SK-N-SH (cell line): Measurements from ENCODE around the gene CALML6. TPM values are rescaled to one million over a fixed set of nuclear protein-coding genes. Genes with fewer than 3 reads are reported as not detected.

ENCODE experiments used
- CTCF ChIA-PET: fragments of 300-600, 350-600 bp; formaldehyde crosslinking; extraction: SDS; loops from one replicate; lab custom pipeline; 2021; lab: Yijun Ruan, JAX
- POLR2A ChIA-PET: fragments of 350-600 bp; sonication (Branson Sonifier 250); formaldehyde crosslinking; extraction: SDS; loops from one replicate; lab custom pipeline; 2020; ENCODE audit warnings: antibody characterized with exemption, inconsistent platforms; lab: Yijun Ruan, JAX
- DNase-seq: peaks from one replicate; pipeline ENCODE4 v3.0.0; 2012
- H2AFZ ChIP-seq: fragments of 200-600 bp; sonication (generic); 2 replicates; pipeline ENCODE4 v1.8.1; 2016; ENCODE audit warnings: antibody characterized with exemption, mild to moderate bottlenecking, low read depth
- H3F3A ChIP-seq: fragments of 200-600 bp; sonication (generic); replicated peaks from 2 replicates; pipeline ENCODE3; 2016; ENCODE audit warnings: antibody characterized with exemption, mild to moderate bottlenecking; ENCODE audit not compliant: insufficient read depth
- H3K27ac ChIP-seq, 2 experiments: fragments of 200-500 bp in 1 of 2; fragments of 200-600 bp in 1 of 2; sonication (Bioruptor generic) in 1 of 2; sonication (generic), shearing (Covaris generic) in 1 of 2; 2 replicates each; pipeline versions ENCODE4 v1.5.1 to v1.6.1; 2014 to 2016; ENCODE audit warnings: low read depth in 2 of 2, inconsistent platforms in 1 of 2, low read length in 1 of 2, mild to moderate bottlenecking in 1 of 2, mixed read lengths in 1 of 2
- H3K27me3 ChIP-seq: fragments of 200-600 bp; sonication (generic), shearing (Covaris generic); 2 replicates; pipeline ENCODE4 v1.6.1; 2016; ENCODE audit warnings: mixed run types; ENCODE audit not compliant: insufficient read depth
- H3K36me3 ChIP-seq, 2 experiments: fragments of 200-500 bp in 1 of 2; fragments of 200-600 bp in 1 of 2; sonication (Bioruptor generic) in 1 of 2; sonication (generic) in 1 of 2; replicated peaks in 1 of 2; 2 replicates each; pipeline versions ENCODE3 to v1.5.1; 2014 to 2016; ENCODE audit warnings: low read length in 1 of 2, mild to moderate bottlenecking in 1 of 2; ENCODE audit not compliant: insufficient read depth in 2 of 2, control insufficient read depth in 1 of 2
- H3K4me1 ChIP-seq, 2 experiments: fragments of 200-500 bp in 1 of 2; fragments of 200-600 bp in 1 of 2; sonication (Bioruptor generic) in 1 of 2; sonication (generic), shearing (Covaris generic) in 1 of 2; 2 replicates each; pipeline versions ENCODE4 v1.5.1 to v1.6.1; 2014 to 2016; ENCODE audit warnings: low read depth in 1 of 2, low read length in 1 of 2, mixed run types in 1 of 2; ENCODE audit not compliant: insufficient read depth in 2 of 2, control insufficient read depth in 1 of 2
- H3K4me2 ChIP-seq: fragments of 200-600 bp; sonication (generic), shearing (Covaris generic); 2 replicates; pipeline ENCODE4 v1.6.1; 2017; ENCODE audit warnings: mixed run types
- H3K4me3 ChIP-seq, 2 experiments: fragments of 200-500 bp in 1 of 2; fragments of 200-600 bp in 1 of 2; sonication (Bioruptor generic) in 1 of 2; sonication (generic), shearing (Covaris generic) in 1 of 2; 2 replicates each; pipeline versions ENCODE4 v1.5.1 to v1.8.1; 2014 to 2016; ENCODE audit warnings: low read depth in 2 of 2, inconsistent platforms in 1 of 2, low read length in 1 of 2, mild to moderate bottlenecking in 1 of 2, mixed read lengths in 1 of 2, moderate library complexity in 1 of 2
- H3K79me2 ChIP-seq: fragments of 200-600 bp; sonication (generic); 2 replicates; pipeline ENCODE4 v1.8.1; 2017; ENCODE audit warnings: mild to moderate bottlenecking; ENCODE audit not compliant: insufficient read depth
- H3K9ac ChIP-seq: fragments of 200-600 bp; sonication (generic); 2 replicates; pipeline ENCODE4 v1.6.1; 2017; ENCODE audit warnings: mixed run types
- H3K9me2 ChIP-seq: fragments of 200-600 bp; sonication (generic); 2 replicates; pipeline ENCODE4 v1.6.1; 2017; ENCODE audit warnings: mixed run types
- H3K9me3 ChIP-seq: fragments of 200-600 bp; sonication (generic); 2 replicates; pipeline ENCODE4 v1.6.1; 2017; ENCODE audit warnings: mixed run types, mild to moderate bottlenecking, moderate library complexity
- H4K20me1 ChIP-seq: fragments of 200-600 bp; sonication (generic); 2 replicates; pipeline ENCODE4 v1.6.1; 2017; ENCODE audit warnings: mild to moderate bottlenecking, mixed run types; ENCODE audit not compliant: insufficient read depth
- ELF1 ChIP-seq: IDR thresholded peaks from 2 replicates; pipeline ENCODE4 v1.4.0; 2012
- EP300 ChIP-seq, 2 experiments: IDR thresholded peaks; 2 replicates each; pipeline versions ENCODE4 v1.4.0 to v1.6.1; 2012; ENCODE audit warnings: borderline replicate concordance in 1 of 2, low read depth in 1 of 2, low read length in 1 of 2
- EZH2phosphoT487 ChIP-seq: fragments of 200-600 bp; sonication (generic); IDR thresholded peaks from 2 replicates; pipeline ENCODE4 v1.6.1; 2017; ENCODE audit warnings: low read depth, mixed run types, mild to moderate bottlenecking, antibody characterized with exemption, moderate library complexity, borderline replicate concordance
- FOSL2 ChIP-seq: IDR thresholded peaks from 2 replicates; pipeline ENCODE4 v1.4.0; 2012; ENCODE audit warnings: low read depth, mild to moderate bottlenecking, moderate library complexity, borderline replicate concordance
- FOXM1 ChIP-seq: IDR thresholded peaks from 2 replicates; pipeline ENCODE4 v1.4.0; 2012; ENCODE audit warnings: low read depth, mild to moderate bottlenecking
- GABPA ChIP-seq: IDR thresholded peaks from 2 replicates; pipeline ENCODE4 v1.4.0; 2012; ENCODE audit warnings: low read depth, mild to moderate bottlenecking
- JUND ChIP-seq: IDR thresholded peaks from 2 replicates; pipeline ENCODE4 v1.4.0; 2012
- RAD21 ChIP-seq: IDR thresholded peaks from 2 replicates; pipeline ENCODE4 v1.6.1; 2012; ENCODE audit warnings: mild to moderate bottlenecking, low read length
- TAF1 ChIP-seq: IDR thresholded peaks from 2 replicates; pipeline ENCODE4 v1.6.1; 2012; ENCODE audit warnings: low read depth, mild to moderate bottlenecking, low read length, moderate library complexity, borderline replicate concordance
- TEAD4 ChIP-seq: IDR thresholded peaks from 2 replicates; pipeline ENCODE4 v1.4.0; 2012; ENCODE audit warnings: mild to moderate bottlenecking, borderline replicate concordance; ENCODE audit not compliant: insufficient read depth
- YY1 ChIP-seq: IDR thresholded peaks from 2 replicates; pipeline ENCODE4 v1.4.0; 2012; ENCODE audit warnings: low read depth, mild to moderate bottlenecking
- WGBS: methylation state at CpG from one replicate; pipeline ENCODE4 v1.1.6; 2017; ENCODE audit warnings: low lambda C conversion rate; 5-methylcytosine and 5-hydroxymethylcytosine counted together
- polyA plus RNA-seq, 3 experiments: library from polyadenylated mRNA; depleted of rRNA; stranded (reverse); fragments of >200 nt; gene quantifications; 2 replicates each; pipeline ENCODE4 v1.2.3, GENCODE V29; 2012
- TF ChIP-seq, protein P1 (sequence below): fragments of 150-350 bp; IDR thresholded peaks from 2 replicates; pipeline ENCODE4 v1.6.1; 2016; ENCODE audit warnings: mild to moderate bottlenecking, low read depth, low read length
- TF ChIP-seq, protein P2 (sequence below): IDR thresholded peaks from 2 replicates; pipeline ENCODE4 v1.4.0; 2012; ENCODE audit warnings: low read depth, borderline replicate concordance
- TF ChIP-seq, protein P3 (sequence below): IDR thresholded peaks from 2 replicates; pipeline ENCODE4 v1.4.0; 2012; ENCODE audit warnings: low read depth
- TF ChIP-seq, protein P4 (sequence below): IDR thresholded peaks from 2 replicates; pipeline ENCODE4; 2012
- TF ChIP-seq, protein P5 (sequence below): IDR thresholded peaks from 2 replicates; pipeline ENCODE4 v1.4.0; 2012; ENCODE audit warnings: low read depth, borderline replicate concordance
- TF ChIP-seq, protein P6 (sequence below): fragments of 200-600 bp; sonication (generic); IDR thresholded peaks from 2 replicates; pipeline ENCODE4 v1.6.1; 2017; ENCODE audit warnings: antibody characterized with exemption, mild to moderate bottlenecking, moderate library complexity

CALML6 gene
- polyA plus RNA-seq, 1 of the 3 experiments (the other 2 are of a cell fraction) = 0.87 TPM

DNA sequence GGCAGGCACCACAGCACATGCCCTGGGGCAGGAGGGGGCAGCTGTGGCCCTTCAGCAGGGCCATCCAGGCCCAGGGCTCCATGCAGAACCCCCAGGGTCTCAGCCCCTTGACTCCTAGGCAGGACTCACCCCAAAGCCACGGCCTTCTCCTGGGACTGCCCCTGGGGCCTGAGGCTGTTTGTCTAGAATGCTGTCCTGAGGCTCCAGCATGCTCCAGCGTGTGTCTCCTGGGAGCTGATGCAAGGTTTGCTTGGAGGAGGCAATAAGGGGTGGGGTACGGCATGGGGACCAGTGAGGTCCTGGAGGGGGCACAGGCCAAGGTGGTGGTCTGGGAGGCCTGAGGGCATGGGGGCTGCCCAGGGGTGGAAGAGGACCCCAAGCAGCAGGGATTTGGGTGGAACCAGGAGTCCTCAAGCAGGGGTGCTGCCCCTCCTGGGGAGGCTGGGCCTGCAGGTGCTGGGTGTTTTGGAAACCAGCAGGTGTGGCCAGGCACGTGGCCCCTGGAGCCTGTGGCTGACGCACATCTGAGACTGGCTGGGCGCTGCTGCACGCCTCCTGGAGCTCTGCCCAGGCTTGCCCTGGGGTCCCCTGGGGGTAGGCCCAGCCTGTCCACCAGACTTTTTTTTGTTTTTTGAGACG is 7.8 kb upstream of the CALML6 start:
- Histone ChIP-seq H3K9me2 (no peaks in the 10 kb centered on the region), H3K9me3 (no peaks in the 10 kb centered on the region), H3K27me3 (no peaks in the 10 kb centered on the region), H2AFZ (no peak overlapping the region), H3K27ac (no peak overlapping the region; a peak in 1 of 4 replicates), H3K36me3 (no peaks in the 10 kb centered on the region), H3F3A (peaks cover 10% of the 10 kb centered on the region), H3K4me2 (no peak overlapping the region), H3K79me2 (peaks cover 6% of the 10 kb centered on the region), H3K4me3 (no peak overlapping the region), H3K9ac (no peak overlapping the region), H3K4me1 (peaks cover 0 to 20% of the 10 kb centered on the region in 2 experiments; a peak in 2 of 4 replicates), H4K20me1 (no peaks in the 10 kb centered on the region)
- WGBS = 87% methylated on average over 4 of the region's 8 CpGs
- TF ChIP-seq EP300 (IDR thresholded peaks at IDR 0.05; ENCODE audit: borderline replicate concordance in 1 of 2, low read depth in 1 of 2, low read length in 1 of 2) (no peak), YY1 (no peak), JUND (no peak), EZH2phosphoT487 (no peak), RAD21 (no peak), FOXM1 (no peak), TAF1 (no peak), ELF1 (no peak), FOSL2 (no peak), GABPA (no peak), TEAD4 (no peak)
- TF ChIP-seq, protein P1, sequence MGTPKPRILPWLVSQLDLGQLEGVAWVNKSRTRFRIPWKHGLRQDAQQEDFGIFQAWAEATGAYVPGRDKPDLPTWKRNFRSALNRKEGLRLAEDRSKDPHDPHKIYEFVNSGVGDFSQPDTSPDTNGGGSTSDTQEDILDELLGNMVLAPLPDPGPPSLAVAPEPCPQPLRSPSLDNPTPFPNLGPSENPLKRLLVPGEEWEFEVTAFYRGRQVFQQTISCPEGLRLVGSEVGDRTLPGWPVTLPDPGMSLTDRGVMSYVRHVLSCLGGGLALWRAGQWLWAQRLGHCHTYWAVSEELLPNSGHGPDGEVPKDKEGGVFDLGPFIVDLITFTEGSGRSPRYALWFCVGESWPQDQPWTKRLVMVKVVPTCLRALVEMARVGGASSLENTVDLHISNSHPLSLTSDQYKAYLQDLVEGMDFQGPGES = no peak
- TF ChIP-seq, protein P2, sequence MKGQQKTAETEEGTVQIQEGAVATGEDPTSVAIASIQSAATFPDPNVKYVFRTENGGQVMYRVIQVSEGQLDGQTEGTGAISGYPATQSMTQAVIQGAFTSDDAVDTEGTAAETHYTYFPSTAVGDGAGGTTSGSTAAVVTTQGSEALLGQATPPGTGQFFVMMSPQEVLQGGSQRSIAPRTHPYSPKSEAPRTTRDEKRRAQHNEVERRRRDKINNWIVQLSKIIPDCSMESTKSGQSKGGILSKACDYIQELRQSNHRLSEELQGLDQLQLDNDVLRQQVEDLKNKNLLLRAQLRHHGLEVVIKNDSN = no peak
- TF ChIP-seq, protein P3, sequence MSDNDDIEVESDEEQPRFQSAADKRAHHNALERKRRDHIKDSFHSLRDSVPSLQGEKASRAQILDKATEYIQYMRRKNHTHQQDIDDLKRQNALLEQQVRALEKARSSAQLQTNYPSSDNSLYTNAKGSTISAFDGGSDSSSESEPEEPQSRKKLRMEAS = no peak
- TF ChIP-seq, protein P4, sequence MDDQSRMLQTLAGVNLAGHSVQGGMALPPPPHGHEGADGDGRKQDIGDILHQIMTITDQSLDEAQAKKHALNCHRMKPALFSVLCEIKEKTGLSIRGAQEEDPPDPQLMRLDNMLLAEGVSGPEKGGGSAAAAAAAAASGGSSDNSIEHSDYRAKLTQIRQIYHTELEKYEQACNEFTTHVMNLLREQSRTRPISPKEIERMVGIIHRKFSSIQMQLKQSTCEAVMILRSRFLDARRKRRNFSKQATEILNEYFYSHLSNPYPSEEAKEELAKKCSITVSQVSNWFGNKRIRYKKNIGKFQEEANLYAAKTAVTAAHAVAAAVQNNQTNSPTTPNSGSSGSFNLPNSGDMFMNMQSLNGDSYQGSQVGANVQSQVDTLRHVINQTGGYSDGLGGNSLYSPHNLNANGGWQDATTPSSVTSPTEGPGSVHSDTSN = no peak
- TF ChIP-seq, protein P5, sequence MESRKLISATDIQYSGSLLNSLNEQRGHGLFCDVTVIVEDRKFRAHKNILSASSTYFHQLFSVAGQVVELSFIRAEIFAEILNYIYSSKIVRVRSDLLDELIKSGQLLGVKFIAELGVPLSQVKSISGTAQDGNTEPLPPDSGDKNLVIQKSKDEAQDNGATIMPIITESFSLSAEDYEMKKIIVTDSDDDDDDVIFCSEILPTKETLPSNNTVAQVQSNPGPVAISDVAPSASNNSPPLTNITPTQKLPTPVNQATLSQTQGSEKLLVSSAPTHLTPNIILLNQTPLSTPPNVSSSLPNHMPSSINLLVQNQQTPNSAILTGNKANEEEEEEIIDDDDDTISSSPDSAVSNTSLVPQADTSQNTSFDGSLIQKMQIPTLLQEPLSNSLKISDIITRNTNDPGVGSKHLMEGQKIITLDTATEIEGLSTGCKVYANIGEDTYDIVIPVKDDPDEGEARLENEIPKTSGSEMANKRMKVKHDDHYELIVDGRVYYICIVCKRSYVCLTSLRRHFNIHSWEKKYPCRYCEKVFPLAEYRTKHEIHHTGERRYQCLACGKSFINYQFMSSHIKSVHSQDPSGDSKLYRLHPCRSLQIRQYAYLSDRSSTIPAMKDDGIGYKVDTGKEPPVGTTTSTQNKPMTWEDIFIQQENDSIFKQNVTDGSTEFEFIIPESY = no peak
- TF ChIP-seq, protein P6, sequence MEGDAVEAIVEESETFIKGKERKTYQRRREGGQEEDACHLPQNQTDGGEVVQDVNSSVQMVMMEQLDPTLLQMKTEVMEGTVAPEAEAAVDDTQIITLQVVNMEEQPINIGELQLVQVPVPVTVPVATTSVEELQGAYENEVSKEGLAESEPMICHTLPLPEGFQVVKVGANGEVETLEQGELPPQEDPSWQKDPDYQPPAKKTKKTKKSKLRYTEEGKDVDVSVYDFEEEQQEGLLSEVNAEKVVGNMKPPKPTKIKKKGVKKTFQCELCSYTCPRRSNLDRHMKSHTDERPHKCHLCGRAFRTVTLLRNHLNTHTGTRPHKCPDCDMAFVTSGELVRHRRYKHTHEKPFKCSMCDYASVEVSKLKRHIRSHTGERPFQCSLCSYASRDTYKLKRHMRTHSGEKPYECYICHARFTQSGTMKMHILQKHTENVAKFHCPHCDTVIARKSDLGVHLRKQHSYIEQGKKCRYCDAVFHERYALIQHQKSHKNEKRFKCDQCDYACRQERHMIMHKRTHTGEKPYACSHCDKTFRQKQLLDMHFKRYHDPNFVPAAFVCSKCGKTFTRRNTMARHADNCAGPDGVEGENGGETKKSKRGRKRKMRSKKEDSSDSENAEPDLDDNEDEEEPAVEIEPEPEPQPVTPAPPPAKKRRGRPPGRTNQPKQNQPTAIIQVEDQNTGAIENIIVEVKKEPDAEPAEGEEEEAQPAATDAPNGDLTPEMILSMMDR = no peak
- CTCF ChIA-PET = interaction anchor here (0.6 to 6.2 kb wide), 20 partner anchors 10 to 158 kb away, joined by 3 to 54 read pairs (median 6); partner anchors contain the start of genes GABRD and NADK
- POLR2A ChIA-PET = no interaction called here
- DNase-seq = no peak
